SHP77 treated with DMSO at 0.1 percent for 48 hours (cell line): ENCODE data around the gene REST.
"Not testable (repeated sequence)": the region's sequence is repeated elsewhere in the genome, so short reads cannot be mapped to it uniquely, and the experiment has no call there.

ENCODE experiments used
- DNase-seq: peaks from one replicate; lab custom pipeline; 2025; lab: John Stamatoyannopoulos, UW

Gene REST

GRCh38 chr4:56908206-56909085, 746 bp downstream of the REST start:
- DNase-seq, result no peak

DNA sequence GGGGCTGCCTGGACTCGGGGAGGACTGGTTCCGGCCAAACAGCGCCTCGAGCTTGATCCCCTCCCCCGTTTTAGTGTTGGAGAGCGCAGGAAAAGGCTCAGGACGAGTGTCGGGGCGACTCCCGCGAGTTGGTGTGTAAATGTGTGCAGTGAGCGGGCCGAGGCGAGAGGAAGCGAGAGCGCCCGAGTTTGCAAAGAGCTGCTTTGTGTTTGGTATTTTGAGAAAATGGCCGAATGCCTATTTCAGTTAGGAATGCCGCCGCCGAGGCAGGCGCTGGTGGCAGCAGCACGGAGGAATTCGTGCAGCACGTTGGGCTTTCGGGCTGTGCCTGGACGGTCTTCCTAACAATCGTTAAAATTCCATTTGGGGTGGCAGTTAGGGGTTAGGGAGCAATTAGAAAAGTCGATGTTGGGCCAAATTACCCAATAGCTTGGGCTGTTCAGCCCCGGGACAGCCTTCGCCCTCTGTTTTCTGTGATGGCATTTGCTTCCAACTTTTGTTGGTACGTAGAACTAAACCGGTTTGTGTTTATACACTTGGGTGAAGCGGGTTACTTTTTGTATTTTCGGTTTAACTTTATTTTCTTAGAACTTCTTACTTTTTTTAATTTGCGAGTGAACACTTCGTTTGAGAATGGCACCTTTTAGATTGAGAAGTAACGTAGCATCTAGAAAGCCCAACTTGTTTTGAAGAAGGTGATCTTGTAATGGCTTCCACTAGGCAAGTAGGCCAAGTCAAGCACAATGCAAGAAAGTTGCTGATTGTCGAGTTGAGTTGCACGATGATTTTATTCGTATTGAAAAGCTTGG, 1.6 kb downstream of the REST start:
- DNase-seq, result no peak

DNA sequence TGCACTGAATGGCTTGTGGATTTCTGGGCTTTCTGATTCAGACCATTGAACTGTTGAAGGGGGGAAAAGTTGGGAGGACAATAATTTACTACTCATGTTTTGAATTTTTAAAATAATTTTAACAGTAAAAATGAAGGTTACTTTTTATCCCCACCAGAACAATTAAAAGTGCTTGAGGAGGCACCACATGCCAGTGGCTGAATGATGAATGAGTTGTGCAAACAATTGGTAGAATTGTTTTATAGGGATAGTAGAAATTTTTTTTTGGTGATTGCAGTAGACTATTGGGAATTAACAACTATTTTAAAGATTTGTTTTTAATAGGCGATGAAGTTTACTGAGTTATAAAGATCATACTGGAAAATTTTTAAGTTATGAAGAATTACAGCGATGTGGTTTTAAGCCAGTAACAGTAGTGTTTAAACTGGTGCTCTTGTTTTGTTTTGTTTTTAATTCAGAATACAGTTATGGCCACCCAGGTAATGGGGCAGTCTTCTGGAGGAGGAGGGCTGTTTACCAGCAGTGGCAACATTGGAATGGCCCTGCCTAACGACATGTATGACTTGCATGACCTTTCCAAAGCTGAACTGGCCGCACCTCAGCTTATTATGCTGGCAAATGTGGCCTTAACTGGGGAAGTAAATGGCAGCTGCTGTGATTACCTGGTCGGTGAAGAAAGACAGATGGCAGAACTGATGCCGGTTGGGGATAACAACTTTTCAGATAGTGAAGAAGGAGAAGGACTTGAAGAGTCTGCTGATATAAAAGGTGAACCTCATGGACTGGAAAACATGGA, 2.7 kb downstream of the REST start:
- no peak for DNase-seq

- DNase-seq, result no peak
These were observed 6.6 kb downstream of the REST start for GRCh38 chr4:56914336-56914735.

- not testable (repeated sequence) for DNase-seq
These were observed 7.3 kb downstream of the REST start for GRCh38 chr4:56914977-56915376.

GRCh38 chr4:56927196-56927595, 19.5 kb downstream of the REST start:
- DNase-seq, result no peak

GRCh38 chr4:56930638-56931037, 22.9 kb downstream of the REST start:
- no peak for DNase-seq

- DNase-seq, result no peak
These were observed 24.2 kb downstream of the REST start for GRCh38 chr4:56931924-56932323.

DNA sequence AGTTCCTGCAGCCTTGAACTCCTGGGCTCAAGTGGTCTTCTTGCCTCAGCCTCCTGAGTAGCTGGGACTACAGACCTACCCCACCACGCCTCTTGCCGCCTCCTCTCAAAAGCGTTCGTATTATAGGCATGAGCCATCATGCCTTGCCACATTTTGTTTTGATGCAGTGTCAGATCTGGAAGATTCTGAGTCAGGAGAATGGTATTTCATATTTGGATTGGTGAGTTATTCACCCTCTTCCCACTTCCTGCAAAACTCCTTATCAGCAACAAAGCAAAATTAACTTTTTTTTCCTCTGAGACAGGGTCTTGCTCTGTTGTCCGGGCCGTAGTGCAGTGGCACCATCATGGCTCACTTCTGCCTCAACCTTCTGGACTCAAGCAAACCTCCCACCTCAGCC, 29.6 kb downstream of the REST start:
- DNase-seq, result no peak

GRCh38 chr4:56939826-56940225, 32.1 kb downstream of the REST start:
- not testable (repeated sequence) for DNase-seq

- DNase-seq, result no peak
These were observed 32.7 kb downstream of the REST start for GRCh38 chr4:56940403-56940802.

DNA sequence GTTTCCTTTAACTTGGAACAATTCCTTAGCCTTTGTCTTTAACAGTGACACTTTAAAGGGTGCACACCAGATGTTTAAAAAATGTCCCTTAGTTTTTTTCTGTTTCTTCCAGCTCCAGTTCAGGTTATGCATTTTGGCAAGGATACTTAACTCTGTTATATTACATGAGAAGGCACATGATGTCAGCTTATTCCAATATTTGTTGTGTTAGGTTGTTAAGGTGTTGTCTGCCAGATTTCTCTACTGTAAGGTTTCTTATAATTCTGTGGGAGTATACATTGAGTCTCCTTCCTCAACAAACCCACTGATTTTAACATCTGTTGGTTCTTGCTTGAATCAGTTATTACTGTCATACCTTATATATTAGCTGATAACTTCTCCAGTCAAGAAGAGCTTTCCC, 33.3 kb downstream of the REST start:
- DNase-seq, result no peak

GRCh38 chr4:56941403-56941802, 33.7 kb downstream of the REST start:
- no peak for DNase-seq

- DNase-seq, result no peak
These were observed 46.2 kb downstream of the REST start for GRCh38 chr4:56953680-56954520.

DNA sequence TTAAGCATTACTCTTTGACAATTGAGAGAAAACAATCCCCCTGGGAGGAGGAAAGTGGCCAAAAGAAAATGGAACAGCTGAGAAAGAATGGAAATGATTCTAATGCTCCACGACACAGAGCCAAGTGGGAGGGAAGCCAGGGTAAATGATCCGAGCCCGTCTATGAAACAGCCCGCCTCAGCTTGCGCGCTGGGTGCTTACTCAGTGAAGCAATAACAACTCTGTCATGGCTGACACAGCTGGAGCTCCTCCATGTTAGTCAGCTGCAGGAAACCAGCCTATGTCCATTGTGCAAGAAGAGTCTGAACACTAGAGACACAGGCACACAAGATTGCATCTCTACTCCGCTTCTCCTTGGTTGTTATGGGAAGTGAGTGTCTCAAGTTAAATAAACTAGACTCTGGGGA, 50.4 kb downstream of the REST start:
- peak; percentile 27 for DNase-seq

- no peak for DNase-seq
These were observed 51.4 kb downstream of the REST start for GRCh38 chr4:56959100-56959499.

DNA sequence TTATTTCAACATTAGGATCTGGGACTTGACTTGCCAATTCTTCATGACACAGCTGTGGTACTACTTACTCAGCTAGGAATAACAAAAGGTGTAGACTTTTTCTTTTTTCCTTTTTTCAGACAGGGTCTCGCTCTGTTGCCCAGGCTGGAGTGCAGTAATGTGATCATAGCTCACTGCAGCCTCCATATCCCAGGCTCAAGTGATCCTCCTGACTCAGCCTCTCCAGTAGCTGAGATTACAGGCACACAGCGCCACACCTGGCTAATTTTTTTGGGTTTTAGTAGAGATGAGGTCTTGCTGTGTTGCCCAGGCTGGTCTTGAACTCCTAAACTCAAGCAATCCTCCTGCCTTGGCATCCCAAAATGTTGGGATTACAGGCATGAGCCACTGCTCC, 53.4 kb downstream of the REST start:
- DNase-seq, result no peak

DNA sequence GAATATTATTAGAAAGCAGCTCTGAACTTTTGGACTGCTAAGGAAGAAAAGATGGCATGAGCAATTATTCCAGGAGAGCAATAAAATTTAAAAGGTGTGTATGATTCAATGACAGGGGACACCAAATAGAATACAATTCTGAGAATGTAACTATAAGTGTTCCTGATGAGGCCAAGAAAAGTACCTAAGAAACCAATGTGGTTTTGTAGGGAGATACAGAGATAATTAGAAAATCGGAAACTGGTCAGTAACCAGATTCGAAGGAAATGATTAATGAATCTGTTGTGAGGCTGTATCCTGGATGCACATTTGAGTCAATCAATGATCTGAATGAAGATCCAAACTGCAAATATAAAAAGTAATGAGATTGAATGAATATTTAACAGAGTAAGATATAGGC, 63.7 kb downstream of the REST start:
- DNase-seq, result no peak

GRCh38 chr4:56972389-56972788, 64.7 kb downstream of the REST start:
- DNase-seq, result no peak

DNA sequence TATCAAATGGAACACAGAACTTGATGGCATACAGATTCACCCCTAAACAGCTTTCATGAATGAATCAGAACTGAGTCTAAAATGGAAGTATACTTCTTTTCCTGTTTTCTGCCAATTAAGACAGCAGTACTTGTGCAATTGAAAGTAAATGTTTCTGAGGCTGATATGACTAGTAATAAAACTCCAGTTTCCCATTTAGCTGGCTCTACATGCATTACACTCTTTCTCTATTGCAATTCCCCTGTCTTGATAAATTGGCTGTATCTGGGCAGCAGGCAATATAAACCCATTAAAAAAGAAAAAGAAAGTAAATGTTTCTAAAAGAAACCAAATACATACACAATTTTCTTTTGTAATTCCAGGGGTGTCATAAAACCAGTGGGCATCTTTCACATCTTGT, 65.1 kb downstream of the REST start:
- DNase-seq, result no peak

- no peak for DNase-seq
These were observed 65.6 kb downstream of the REST start for GRCh38 chr4:56973336-56973735.
